Natural killer cell (primary cell): Measurements from ENCODE around the gene NOTCH3. TPM values are rescaled to one million over a fixed set of nuclear protein-coding genes. Genes with fewer than 3 reads are reported as not detected.

Experiments
- ATAC-seq, 3 donors: fragments of 150-1000 bp in 2 of 3; fragments of 200-7000 bp in 1 of 3; cut with Tn5 transposase; 1 replicate in 1 of 3; 2 replicates in 2 of 3; pipeline ENCODE4 v1.10.0; 2021; ENCODE audit warnings: mild to moderate bottlenecking in 2 of 3, moderate library complexity in 2 of 3
- DNase-seq, 2 donors: peaks; one replicate each; pipeline versions ENCODE4 v3.0.0 to v3.0.0-alpha.2; 2013 to 2021; ENCODE audit warnings: mixed read lengths in 1 of 2
- H3K27ac ChIP-seq: one replicate; pipeline ENCODE4 v1.5.1; 2013; ENCODE audit warnings: mild to moderate bottlenecking, low read length
- H3K27me3 ChIP-seq: one replicate; pipeline ENCODE4 v1.6.1; 2013; ENCODE audit warnings: low read length; ENCODE audit not compliant: control insufficient read depth, insufficient read depth
- H3K36me3 ChIP-seq: one replicate; pipeline ENCODE4 v1.6.1; 2013; ENCODE audit warnings: low read length; ENCODE audit not compliant: control insufficient read depth, insufficient read depth
- H3K4me1 ChIP-seq: one replicate; pipeline ENCODE4 v1.6.1; 2013; ENCODE audit warnings: low read length; ENCODE audit not compliant: control insufficient read depth, insufficient read depth
- H3K4me3 ChIP-seq: one replicate; pipeline ENCODE4 v1.5.1; 2013; ENCODE audit warnings: low read length
- H3K9me3 ChIP-seq: one replicate; pipeline ENCODE4 v1.6.1; 2013; ENCODE audit warnings: low read length; ENCODE audit not compliant: control insufficient read depth, insufficient read depth
- H3K27ac Mint-ChIP-seq, 2 donors: one replicate each; pipeline ENCODE4 v1.8.0; 2022; ENCODE audit warnings: mild to moderate bottlenecking in 2 of 2, mixed read lengths in 2 of 2, moderate library complexity in 1 of 2
- H3K27me3 Mint-ChIP-seq, 2 donors: one replicate each; pipeline ENCODE4 v1.8.0; 2022; ENCODE audit warnings: low read depth in 2 of 2, mixed read lengths in 2 of 2
- H3K36me3 Mint-ChIP-seq: one replicate; pipeline ENCODE4 v1.8.0; 2022; ENCODE audit warnings: mixed read lengths
- H3K4me1 Mint-ChIP-seq, 2 donors: one replicate each; pipeline ENCODE4 v1.8.0; 2022; ENCODE audit warnings: mixed read lengths in 2 of 2
- H3K4me3 Mint-ChIP-seq: one replicate; pipeline ENCODE4 v1.8.0; 2022; ENCODE audit warnings: mild to moderate bottlenecking, moderate library complexity, mixed read lengths
- H3K9me3 Mint-ChIP-seq, 2 donors: one replicate each; pipeline ENCODE4 v1.8.0; 2022; ENCODE audit warnings: mixed read lengths in 2 of 2
- CTCF ChIP-seq: fragments of 200-600 bp; IDR thresholded peaks from one replicate; pipeline ENCODE4 v1.8.0; 2022; ENCODE audit warnings: antibody characterized with exemption
- WGBS: methylation state at CpG from one replicate; pipeline ENCODE4 v1.1.7; 2013; ENCODE audit warnings: missing lambda C conversion rate; ENCODE audit not compliant: insufficient coverage; 5-methylcytosine and 5-hydroxymethylcytosine counted together
- intact Hi-C: fragments of 100-400 bp; cut with micrococcal nuclease; formaldehyde crosslinking; loops from one replicate; pipeline ENCODE4 v1.14.2; 2022
- total RNA-seq, 4 donors: library from RNA; stranded (reverse); fragments of 120-200 nt in 1 of 4; gene quantifications; one replicate each; pipeline versions ENCODE4 v1.2.3 to v1.2.4, GENCODE V29; 2013 to 2022

The NOTCH3 gene
- total RNA-seq, 3 donors from 2014 or later (not counting 1 experiment from before 2014, with no cell fraction given) = 0.25 to 0.26 TPM; not detected in 1

GRCh38 chr19:15110418-15110815 is 90.4 kb downstream of the NOTCH3 start:
- peaks cover 13% of the 10 kb centered on the region for H3K4me1 ChIP-seq
- H3K9me3 ChIP-seq = no peaks in the 10 kb centered on the region
- peaks cover 9% of the 10 kb centered on the region for H3K27me3 ChIP-seq
- Mint-ChIP-seq H3K27ac (no peak overlapping the region), H3K36me3 (no peaks in the 10 kb centered on the region), H3K4me3 (no peak overlapping the region), H3K4me1 (peaks cover 5 to 15% of the 10 kb centered on the region in 2 donors), H3K27me3 (peaks cover 24 to 27% of the 10 kb centered on the region in 2 donors), H3K9me3 (no peaks in the 10 kb centered on the region)
- DNase-seq = no peak
- WGBS = 93% methylated on average over 17 of the region's 17 CpGs
- intact Hi-C loops = no loop called here
- H3K36me3 ChIP-seq = peaks cover 7% of the 10 kb centered on the region
- H3K27ac ChIP-seq = no peak overlapping the region
- ATAC-seq = no peak
- TF ChIP-seq CTCF = no peak
- no peak overlapping the region for H3K4me3 ChIP-seq

- no peak for DNase-seq
- 96% methylated on average over 49 of the region's 49 CpGs for WGBS
- Mint-ChIP-seq H3K4me3 (no peak overlapping the region), H3K4me1 (peaks cover 5 to 15% of the 10 kb centered on the region in 2 donors), H3K9me3 (no peaks in the 10 kb centered on the region), H3K36me3 (no peaks in the 10 kb centered on the region), H3K27ac (no peak overlapping the region), H3K27me3 (peaks cover 24 to 27% of the 10 kb centered on the region in 2 donors)
- H3K27ac ChIP-seq = no peak overlapping the region
- peaks cover 9% of the 10 kb centered on the region for H3K27me3 ChIP-seq
- TF ChIP-seq CTCF = no peak
- intact Hi-C loops = no loop called here
- no peak overlapping the region for H3K4me3 ChIP-seq
- peaks cover 1% of the 10 kb centered on the region for H3K36me3 ChIP-seq
- ATAC-seq = no peak
- peaks cover 13% of the 10 kb centered on the region for H3K4me1 ChIP-seq
- H3K9me3 ChIP-seq = no peaks in the 10 kb centered on the region
These were observed 90.9 kb downstream of the NOTCH3 start for GRCh38 chr19:15109768-15110417.

Other genes starting within 250 kb of the NOTCH3 start
- not detected for gene SLC1A6, start 221.1 kb downstream of the NOTCH3 start, total RNA-seq
- not detected for gene CASP14, start 151.5 kb downstream of the NOTCH3 start, total RNA-seq
- not detected for gene OR1I1, start 118.8 kb downstream of the NOTCH3 start, total RNA-seq
- not detected for gene SYDE1, start 93.6 kb downstream of the NOTCH3 start, total RNA-seq
- gene EPHX3, start 31.5 kb upstream of the NOTCH3 start, total RNA-seq = not detected
- gene BRD4, start 131.5 kb upstream of the NOTCH3 start, total RNA-seq = 100 to 1,000 TPM in 1 of 3 donors, 10 to 100 TPM in 2; 91.9 to 116 (median 98.3) TPM
- 10 to 100 TPM; 65.3 to 87.6 (median 76.9) TPM for gene AKAP8, start 178.8 kb upstream of the NOTCH3 start, total RNA-seq
- gene AKAP8L, start 218.0 kb upstream of the NOTCH3 start, total RNA-seq = 100 to 1,000 TPM; 144 to 174 (median 173) TPM
- 10 to 100 TPM; 24.3 to 29.3 (median 24.4) TPM for gene WIZ, start 249.0 kb upstream of the NOTCH3 start, total RNA-seq